Stimulated activated CD4-positive, alpha-beta T cell treated with anti-CD3 and anti-CD28 coated beads, Interleukin-2, amount 100 ng/mL, for 24 hours (primary cell): ENCODE results near the gene GAMT.

Source experiments
- DNase-seq, 2 donors: peaks; one replicate each; pipeline ENCODE4 v3.0.0-alpha.2; 2020

The GAMT gene

DNA sequence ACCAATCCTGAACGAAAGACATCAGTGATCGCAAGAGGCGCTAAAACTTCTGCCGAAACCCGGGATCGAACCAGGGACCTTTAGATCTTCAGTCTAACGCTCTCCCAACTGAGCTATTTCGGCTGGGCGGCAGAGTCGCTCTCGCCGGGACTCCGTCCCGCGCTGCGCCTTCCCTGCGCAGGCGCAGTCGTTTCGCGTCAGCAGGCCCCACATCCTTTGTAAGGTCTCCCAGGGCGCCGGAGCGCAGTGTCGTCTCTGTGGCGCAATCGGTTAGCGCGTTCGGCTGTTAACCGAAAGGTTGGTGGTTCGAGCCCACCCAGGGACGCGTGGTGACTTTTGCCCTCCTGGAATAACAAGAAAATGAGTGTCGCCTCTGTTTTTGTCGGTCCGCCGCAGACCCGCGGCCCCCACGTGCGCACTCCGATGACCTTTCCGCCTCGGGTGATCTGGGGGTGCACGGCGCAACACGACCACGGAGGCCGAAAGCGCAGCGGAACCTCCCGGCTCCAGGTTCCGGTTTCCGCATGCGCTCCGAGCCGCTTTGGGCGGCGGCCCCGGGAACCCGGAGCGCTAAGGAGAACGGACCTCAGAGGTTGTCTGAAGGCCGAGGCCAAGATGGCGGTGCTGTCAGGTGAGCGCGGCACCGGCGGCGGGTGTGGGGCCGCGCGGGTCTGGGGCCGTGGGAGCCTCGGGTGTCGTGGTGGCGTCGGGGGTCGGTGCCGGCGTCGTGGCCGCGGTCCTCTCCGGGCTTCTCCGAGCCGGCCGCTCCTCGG is 17.8 kb downstream of the GAMT start, which contains the start of gene NDUFS7:
NDUFS7 (plus strand) TSS at position 596 of the 773 bp plus-strand sequence; CDS start at position 616, 20 bp downstream.
- DNase-seq: peak; percentile 93 to 95

DNA sequence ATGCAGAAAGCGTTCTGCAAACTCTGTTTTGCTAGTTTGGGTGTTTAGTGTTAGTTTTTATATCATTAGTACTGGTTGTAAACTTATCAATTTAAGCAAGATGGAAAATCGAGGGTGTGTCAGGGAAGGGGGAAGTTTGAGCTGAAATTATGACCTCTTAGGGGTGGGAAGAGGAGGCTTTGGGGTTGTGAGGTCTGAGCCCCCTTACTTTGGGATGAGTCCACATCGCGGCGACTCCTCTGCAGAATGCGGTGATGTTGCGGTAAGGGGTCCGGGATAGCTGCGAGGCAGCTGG is 18.4 kb downstream of the GAMT start:
- DNase-seq: no peak

GRCh38 chr19:1382250-1382649 is 19.1 kb downstream of the GAMT start:
- DNase-seq: no peak

DNA sequence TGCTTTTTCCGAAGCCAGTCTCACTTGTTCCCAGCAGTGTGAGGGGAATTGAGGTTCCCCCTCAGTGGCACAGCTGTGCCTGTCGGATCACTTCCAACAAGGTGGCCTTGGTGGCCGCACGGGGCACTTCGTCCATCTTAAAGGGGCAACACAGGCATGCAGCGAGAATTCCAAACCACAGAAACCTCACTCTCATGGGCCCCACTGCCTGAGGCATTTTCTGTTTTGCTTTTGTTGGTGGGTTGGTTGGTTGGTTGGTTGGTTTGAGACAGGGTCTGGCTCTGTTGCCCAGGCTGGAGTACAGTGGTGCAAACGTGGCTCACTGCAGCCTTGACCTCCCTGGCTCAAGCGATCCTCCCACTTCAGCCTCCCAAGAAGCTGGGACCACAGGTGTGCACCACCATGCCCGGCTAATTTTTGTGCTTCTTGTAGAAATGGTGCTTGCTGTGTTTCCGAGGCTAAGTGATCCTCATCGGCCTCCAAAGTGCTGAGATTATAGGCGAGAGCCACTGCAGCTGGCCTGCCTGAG is 21.3 kb downstream of the GAMT start:
- DNase-seq: no peak

DNA sequence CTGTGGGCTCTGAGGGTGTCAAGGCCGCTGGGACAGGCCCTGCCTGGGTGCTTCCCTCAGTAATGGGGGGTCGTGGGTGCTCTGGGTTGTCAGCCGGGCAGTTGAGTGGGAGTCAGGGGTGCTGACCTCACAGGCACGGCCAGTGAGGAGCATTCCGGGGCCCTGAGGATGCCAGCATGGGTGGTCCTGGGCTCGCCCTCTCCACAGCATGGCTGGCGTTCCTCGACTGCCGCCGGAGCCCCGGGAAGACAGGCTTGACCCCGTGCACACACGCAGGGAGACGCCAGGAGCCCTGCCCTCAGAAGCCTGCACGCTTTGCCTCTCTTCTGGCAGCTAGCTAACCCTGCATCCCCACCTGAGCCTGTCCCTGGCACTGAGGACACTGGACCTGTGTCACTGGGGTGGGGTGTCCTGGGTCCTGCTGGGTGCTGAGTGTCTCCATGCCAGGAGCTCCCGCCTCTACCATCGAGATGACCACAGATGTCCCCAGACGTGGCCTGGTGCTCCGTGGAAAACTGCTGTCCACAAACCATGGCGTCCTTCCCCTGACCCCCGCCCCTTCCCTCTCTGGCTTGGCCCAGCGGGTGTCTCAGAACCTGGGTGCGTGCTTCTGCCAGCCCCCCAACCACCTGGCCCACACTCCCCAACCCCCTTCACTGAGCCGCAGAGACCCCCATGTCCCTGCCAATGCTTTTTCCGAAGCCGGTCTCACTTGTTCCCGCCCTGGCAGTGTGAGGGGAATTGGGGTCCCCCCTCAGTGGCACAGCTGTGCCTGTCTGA is 22.0 kb downstream of the GAMT start:
- DNase-seq: no peak

GRCh38 chr19:1377965-1378785 is 23.2 kb downstream of the GAMT start:
- no peak for DNase-seq

DNA sequence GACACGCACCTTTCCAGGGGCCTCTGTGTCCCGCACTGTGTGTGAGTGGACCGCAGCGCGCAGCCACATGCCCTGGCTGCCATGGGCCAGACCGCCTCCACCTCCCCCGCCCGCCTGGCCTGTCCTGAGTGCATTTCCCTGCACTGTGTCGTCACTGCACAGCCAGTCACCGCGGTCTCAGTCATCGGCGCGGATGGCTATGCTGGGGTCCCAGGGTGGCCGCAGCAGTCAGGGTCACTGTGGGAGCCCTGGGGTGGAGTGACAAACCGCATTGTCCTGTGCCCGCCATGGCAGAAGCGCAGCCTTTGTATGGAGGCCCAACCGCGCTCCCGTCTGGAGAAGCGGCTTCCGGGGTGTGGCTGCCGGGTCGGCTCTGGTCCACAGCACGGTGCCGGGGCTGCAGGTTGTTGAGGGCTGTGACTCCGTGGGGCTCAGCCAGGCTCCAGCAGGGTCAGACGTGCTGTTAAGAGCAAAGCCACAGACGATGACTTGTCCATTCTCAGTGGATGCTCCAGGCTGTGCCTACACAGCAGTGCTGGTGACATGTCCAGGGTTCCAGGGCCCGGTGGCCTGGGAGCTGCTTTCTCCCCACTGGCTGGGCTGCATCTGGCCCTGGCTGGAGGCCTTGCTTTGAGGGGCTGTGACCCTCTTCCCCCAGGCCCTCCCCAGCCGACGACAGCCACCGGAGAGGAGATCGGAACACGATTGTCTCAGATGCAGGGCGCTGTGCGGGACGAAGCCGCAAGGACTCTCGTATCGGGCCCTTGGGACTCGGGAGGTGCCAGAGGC is 24.0 kb downstream of the GAMT start:
- DNase-seq: no peak

- no peak for DNase-seq
These were observed 24.9 kb downstream of the GAMT start for GRCh38 chr19:1376415-1376805.

GRCh38 chr19:1374250-1374577 is 27.1 kb downstream of the GAMT start:
- DNase-seq: no peak

DNA sequence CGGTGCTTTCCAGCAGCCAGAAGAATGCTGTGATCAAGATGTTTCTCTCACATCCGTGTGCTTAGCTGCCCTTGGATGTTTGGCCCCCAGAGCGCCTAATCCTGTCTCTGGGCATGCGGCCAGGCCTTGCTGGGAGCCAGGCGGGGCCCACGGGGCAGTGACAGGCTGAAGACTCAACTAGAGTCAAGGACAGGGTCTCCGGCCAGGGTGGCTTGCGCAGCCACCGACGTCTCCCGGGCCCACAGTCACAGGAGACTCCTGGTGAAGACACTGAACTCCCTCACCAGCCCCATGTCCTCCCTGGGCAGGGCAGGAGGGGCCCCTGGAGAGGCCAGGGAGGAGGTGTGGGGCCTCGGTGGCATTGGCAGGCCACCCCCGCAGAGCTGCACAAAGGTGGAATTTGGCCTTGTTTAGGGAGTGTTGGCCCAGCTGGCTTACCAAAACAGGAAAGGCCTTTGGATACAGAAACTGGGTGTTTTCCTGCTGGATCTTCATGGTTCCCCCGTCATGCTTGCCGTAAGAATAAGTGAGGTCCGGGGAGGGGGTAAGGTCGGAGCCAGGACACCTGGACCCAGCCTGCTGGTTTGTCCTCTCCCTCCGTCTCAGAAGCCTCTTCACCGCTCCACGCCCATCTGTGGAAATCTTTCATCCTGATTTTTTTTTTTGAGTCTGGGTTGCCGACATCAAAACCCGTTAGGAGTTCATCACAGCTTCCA is 27.6 kb downstream of the GAMT start:
- no peak for DNase-seq

DNA sequence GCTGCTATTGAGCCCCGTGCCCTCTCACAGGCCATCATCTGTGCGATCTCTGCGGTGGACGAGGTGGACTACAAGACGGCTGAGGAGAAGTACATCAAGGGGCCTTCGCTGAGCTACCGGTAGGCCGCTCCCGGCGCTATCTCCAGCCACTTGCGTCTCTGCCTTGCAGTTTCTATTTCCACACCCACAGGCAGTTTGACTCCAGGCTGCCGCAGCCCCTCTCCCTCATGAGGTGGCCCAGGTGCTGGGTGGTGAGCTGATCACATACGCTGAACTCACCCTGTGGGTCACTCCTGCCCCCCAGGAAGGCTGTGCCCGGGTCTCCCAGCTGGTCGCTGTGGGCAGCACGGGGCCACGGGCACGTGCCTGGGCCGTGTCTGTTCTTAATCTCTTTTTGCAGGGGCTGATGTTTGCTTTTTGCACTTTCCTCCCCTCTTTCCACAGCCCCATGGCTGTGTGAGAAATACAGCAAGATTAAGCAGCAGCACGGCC is 28.3 kb downstream of the GAMT start:
- DNase-seq: no peak

GRCh38 chr19:1370579-1371361 is 30.6 kb downstream of the GAMT start:
- DNase-seq: no peak

DNA sequence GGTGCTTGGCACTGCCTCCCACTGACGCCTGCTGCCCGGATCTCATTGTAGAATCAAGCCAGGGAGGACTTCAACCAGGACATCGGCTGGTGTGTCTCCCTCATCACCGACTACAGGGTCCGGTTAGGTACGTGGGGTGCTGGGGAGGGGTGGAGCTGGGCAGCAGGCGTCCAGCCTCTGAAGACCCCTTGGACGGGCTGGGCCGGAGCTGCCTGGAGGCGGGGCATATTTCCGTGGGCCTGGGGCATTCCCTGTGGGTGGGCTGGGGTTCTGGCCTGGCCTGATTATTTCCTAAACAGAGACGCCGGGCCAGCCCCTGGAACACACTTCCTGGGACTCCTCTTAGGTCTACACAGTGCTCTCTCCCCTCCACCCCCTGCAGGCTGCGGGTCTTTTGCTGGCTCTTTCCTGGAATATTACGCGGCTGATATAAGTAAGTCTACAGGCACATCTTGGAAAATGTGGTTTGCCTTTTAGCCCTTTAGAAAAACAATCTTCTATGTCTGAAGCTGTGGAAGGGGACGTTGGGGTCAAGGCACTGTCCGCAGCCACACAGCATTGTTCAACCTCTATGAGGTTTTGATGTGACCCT is 32.0 kb downstream of the GAMT start:
- no peak for DNase-seq

DNA sequence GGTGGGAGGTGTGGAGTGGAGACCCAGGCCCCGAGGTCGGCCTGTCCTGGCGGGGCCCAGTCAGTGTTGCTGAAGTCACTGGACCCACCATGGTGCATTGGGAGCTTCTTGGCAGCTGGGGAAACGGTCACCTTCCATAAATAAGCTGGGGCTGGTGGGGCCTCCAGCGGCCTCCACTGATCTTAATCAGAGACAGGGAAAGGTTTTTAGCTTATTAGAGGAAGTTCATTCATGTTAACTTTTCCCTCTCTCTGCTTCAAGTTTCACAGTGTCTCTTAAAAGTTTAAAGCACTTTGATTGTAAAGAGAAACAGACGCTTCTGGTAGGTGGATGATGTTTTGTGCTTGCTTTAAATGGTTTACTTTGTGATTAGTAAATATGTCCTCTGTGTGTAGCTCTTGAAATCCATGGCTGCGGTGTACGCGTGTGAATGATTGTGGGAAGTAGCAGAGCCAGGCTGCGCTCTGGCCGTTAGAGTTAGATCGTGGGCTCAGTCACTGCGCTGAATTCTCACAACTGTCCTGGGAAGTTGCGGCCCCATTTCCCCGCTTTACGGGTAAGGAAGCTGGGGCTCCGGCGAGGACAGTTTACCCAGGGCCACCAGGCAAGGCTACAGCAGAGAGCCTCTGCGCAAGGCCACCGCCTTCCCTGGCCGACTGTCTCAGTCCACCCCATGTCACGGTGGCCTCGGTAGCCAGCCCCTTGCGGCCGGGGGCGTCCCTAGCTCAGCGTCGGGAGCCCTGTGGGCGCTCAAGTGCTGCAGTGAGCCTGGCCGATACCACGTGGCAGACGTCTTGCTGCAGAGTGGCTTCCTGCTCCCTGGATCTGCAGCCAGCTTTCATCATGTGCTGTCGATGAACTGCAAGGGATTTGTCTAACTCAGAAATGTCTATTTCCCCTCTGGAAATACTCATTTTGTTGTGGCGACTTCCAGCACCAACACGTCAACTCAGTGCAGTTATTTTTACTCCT is 34.2 kb downstream of the GAMT start:
- no peak for DNase-seq

DNA sequence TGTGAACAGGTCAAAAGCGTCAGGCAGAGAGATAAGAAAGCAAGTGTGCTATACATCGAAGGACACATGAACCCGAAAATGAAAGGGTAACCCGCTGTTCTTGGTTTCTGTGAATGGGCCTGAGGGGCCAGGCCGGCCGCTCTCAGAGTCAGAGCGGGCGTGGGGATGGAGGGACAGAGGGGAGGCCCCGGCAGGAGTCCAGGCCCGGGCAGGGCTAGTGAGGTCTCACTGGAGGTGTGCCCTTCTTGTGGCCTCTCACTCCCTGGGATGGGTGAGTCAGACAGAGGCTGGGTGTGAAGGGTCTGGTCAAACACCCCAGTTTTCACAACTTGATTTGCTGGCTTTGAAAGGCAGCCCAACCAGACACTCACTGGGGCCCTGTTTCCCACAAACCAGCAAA is 35.0 kb downstream of the GAMT start:
- DNase-seq: no peak

- DNase-seq: no peak
These were observed 35.7 kb downstream of the GAMT start for GRCh38 chr19:1365319-1366269.

GRCh38 chr19:1364070-1364704 is 37.2 kb downstream of the GAMT start:
- no peak for DNase-seq

- DNase-seq: no peak
These were observed 37.7 kb downstream of the GAMT start for GRCh38 chr19:1363599-1363998.
